ENCODE data around the gene HOXC5.

DNA sequence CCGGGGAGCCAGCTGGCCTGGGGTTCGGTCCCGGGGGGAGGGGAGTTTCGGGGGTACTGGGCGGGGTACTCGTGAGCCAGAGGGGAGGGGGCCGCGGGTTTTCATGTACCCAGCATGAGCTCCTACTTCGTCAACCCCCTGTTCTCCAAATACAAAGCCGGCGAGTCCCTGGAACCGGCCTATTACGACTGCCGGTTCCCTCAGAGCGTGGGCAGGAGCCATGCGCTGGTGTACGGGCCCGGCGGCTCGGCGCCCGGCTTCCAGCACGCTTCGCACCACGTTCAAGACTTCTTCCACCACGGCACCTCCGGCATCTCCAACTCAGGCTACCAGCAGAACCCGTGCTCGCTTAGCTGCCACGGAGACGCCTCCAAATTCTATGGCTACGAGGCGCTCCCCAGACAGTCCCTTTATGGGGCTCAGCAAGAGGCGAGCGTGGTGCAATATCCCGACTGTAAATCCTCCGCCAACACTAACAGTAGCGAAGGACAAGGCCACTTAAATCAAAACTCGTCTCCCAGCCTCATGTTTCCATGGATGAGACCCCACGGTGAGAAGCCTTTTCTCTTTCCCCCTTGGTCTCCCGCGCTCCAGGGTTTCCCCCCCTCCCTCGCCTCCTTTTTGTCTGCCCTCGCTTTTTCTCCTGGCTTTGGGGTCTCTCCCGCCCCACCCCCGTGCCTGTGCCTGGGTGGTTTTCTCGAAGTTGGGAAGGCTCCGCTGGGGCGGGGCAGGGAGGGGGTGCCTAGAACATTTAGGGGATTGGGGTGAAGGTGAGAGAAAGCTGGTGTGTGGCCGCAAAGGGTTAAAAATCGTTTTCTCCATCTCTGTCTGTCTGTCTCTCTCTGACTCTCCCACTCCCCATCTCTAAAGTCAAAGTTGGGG is 23.4 kb upstream of the HOXC5 start:
- TF ChIP-seq, protein P1, sequence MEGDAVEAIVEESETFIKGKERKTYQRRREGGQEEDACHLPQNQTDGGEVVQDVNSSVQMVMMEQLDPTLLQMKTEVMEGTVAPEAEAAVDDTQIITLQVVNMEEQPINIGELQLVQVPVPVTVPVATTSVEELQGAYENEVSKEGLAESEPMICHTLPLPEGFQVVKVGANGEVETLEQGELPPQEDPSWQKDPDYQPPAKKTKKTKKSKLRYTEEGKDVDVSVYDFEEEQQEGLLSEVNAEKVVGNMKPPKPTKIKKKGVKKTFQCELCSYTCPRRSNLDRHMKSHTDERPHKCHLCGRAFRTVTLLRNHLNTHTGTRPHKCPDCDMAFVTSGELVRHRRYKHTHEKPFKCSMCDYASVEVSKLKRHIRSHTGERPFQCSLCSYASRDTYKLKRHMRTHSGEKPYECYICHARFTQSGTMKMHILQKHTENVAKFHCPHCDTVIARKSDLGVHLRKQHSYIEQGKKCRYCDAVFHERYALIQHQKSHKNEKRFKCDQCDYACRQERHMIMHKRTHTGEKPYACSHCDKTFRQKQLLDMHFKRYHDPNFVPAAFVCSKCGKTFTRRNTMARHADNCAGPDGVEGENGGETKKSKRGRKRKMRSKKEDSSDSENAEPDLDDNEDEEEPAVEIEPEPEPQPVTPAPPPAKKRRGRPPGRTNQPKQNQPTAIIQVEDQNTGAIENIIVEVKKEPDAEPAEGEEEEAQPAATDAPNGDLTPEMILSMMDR (IDR thresholded peaks at IDR 0.05), result no peak
- TF ChIP-seq SIN3A (IDR thresholded peaks at IDR 0.05; ENCODE audit: borderline replicate concordance, insufficient read depth, low read depth, low read length), result 0 out of 2 replicates have a peak, but pooled peaks have one; percentile 11

All from Panc1 (cell line).